T-helper 2 cell (primary cell): ENCODE measurements around the gene CERS6.
"Not testable (repeated sequence)": the region's sequence is repeated elsewhere in the genome, so short reads cannot be mapped to it uniquely, and the experiment has no call there.

Source experiments
- DNase-seq, 5 experiments: peaks; one replicate each; pipeline versions ENCODE4 v3.0.0 to v3.0.0-alpha.2; 2012 to 2022

Gene CERS6

GRCh38 chr2:168742258-168742932 lies 286.3 kb downstream of the CERS6 start:
- DNase-seq: no peak

DNA sequence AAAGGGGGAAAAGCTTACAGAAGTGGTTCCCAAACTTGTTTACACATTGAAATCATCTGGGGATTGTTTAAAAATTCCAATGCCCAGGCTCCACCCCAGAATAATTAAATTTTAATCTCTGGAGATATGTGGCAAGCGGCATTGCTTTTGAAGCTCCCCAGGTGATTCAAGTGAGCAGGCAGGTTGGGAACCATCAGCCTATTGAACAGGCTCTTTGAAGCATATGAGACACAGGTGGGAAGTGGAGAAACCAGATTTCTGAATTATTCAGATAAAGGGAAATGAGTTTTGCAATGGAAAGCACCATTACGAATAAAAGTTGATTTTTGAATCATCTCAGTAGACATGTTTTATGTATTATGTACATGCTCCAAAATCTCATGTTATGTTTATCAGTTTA lies 288.8 kb downstream of the CERS6 start:
- no peak for DNase-seq

- no peak for DNase-seq
Observed at GRCh38 chr2:168748461-168748860, 292.4 kb downstream of the CERS6 start.

DNA sequence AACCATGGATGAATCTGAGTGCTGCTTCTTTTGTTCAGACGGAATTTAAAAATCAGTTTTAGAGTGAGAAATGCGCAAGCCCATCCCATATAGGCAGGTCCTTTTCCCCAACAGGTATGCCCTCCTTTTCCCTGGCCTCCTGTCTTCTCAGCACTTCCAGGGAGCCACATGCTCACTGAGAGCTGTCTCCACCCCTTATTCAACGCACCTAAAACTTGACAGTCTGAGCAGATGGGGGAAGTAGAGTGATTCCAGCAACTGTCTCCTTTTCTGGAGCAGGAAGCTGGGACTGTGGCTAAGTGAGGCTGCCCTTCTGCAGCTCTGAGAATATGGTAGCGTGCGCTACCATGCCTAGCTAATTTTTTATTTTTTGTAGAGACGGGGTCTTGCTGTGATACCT lies 293.2 kb downstream of the CERS6 start:
- no peak for DNase-seq

DNA sequence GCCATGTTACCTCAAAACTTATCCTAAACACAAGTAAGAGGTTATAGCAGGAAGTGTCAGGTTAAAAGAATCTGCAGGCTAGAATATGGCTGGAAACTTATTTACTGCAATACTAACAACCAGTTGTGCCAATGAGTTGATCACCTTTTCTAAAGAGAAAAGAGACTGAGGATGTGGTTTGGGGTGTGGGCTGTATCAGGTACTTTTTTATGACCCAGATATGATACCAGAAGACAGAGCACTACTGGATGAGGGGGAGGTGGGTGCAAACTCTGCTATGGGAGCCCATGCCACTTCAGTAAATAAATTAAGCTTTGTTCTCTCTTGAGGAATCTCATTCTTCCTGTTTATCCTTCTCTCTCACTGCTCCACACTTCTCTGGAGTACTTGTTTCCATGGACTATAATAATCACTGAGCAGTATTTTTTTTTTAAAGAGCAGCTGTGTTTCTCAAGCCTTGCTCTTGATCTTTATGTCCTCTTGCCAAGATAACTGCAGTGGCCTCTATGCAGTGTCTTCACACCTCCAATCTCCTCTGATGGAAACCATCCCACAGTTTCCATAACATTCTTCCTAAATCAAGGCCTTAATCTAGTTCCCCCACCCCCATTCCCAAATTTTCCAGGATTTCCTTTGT lies 295.1 kb downstream of the CERS6 start:
- peak in 2 of 5 experiments; percentile 66 to 81 for DNase-seq

DNA sequence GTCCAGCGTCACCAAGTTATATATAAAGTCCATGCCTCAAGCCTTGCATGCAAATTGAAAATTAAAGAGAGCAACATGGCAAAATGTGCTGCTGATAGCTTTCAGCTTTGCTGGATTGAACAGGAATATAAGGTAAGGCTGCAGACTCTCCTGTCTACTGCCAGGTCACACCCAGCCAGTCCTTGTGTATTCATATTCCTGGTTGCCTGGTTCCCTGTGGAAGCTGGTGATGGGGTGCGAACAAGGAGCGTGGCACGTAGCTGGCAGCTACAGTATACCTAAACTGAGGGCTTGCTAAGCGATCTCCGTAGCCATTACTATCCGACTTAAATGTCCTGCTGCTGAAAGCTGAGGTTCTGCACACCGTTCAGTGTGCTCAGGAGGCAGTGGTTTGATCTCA lies 296.3 kb downstream of the CERS6 start:
- no peak for DNase-seq

GRCh38 chr2:168753765-168754329 lies 297.8 kb downstream of the CERS6 start:
- DNase-seq: no peak

DNA sequence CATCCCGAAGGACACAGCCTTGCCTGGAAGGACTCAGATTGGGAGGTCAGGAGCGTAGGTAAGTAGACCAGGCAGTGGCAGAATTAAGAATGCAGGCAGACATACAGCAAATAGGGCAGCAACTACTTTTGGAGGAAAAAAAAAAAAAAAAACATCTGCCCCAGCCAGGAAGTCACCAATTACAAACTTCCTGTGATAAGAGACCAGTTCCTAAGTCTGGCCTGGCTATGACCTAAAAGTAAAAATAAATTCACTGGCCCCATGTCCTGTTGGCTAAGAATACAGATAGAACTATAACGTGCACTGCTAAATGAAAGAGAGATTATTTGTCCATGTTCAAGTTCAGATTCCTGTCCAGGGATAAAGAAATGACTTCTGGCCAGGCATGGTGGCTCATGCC lies 301.2 kb downstream of the CERS6 start:
- DNase-seq: peak in 1 of 5 experiments; percentile 8

GRCh38 chr2:168758970-168759820 lies 303.1 kb downstream of the CERS6 start:
- DNase-seq: peak in 2 of 5 experiments; percentile 23 to 61

DNA sequence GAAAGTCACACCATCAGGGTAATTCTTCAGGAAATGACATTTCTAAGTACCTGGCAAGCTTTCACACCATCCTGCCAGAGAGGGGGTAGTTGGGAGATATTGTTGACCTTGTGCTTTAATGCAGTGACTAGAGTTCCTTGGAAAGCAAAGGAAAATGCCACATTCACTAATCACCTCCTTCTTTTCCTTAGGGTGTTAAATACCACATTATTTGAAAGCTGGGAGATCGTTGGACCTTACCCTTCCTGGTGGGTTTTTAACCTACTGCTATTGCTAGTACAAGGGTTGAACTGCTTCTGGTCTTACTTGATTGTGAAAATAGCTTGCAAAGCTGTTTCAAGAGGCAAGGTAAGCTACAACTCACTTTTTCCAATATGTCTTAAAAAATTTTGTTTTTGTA lies 309.3 kb downstream of the CERS6 start:
- no peak for DNase-seq

GRCh38 chr2:168766600-168766999 lies 310.5 kb downstream of the CERS6 start:
- DNase-seq: no peak

- DNase-seq: no peak
Observed at GRCh38 chr2:168767258-168767657, 311.2 kb downstream of the CERS6 start.

GRCh38 chr2:168768357-168768756 lies 312.3 kb downstream of the CERS6 start:
- DNase-seq: not testable (repeated sequence)

DNA sequence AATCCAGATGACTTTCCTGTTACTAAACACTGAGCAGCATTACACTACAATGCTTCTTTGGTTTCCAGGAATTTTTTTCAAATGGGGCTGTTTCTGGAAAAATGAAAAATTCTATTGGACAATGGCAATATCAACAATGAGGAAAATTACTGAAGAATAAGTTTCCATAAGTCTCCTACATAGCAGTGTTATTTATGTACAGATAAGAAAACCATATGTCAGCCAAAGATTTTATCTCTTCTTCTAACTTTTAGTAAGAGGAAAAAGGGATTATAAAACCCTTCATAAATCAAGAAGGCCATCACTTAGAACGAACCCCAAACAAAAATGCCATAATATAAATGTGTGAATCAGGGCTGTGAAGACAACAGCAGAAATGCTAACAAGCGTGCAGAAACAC lies 314.7 kb downstream of the CERS6 start:
- DNase-seq: no peak

DNA sequence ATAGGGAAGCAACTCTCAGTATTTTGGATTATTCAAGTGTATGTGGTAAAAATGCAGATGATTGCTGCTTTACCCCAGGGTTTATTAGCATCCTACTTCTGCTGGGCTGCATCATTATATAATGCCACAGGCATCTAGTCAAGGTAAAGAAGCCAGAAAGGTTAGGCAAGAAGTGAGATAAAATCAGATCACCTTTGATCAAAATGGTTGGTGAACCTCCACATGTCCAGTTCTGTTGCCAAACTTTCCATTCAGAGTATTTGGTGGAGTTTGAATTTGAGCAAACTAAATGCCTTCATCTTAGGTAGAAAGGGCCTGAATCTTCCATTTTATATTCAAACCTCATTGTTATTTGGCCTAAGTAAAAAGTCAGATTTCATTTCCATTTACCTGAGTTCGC lies 316.6 kb downstream of the CERS6 start:
- DNase-seq: no peak

- no peak for DNase-seq
Observed at GRCh38 chr2:168773128-168773527, 317.1 kb downstream of the CERS6 start.

- peak in 1 of 5 experiments; percentile 55 for DNase-seq
Observed at GRCh38 chr2:168773719-168774521, 317.8 kb downstream of the CERS6 start.

GRCh38 chr2:168775837-168776236 lies 319.8 kb downstream of the CERS6 start:
- no peak for DNase-seq

DNA sequence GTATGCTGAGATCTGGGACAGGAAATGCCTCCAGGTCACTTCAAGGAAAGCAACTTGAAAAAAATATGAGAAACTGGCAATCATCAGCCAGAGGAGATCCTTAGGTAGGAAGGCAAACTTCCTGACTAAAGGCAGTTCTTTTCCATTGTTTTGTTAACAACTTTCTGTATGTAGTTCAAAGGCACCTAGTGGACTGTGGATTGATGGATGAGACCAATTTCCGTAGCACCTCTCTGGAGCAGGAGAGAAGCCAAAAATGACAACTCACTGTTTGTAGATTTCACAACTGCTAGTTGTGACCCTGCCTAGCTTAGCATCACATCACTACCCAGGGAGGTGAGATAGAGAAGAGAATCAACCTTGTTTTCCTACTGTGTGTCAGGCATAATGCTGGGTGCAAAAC lies 324.6 kb downstream of the CERS6 start:
- no peak for DNase-seq

GRCh38 chr2:168781191-168781817 lies 325.2 kb downstream of the CERS6 start:
- DNase-seq: no peak

DNA sequence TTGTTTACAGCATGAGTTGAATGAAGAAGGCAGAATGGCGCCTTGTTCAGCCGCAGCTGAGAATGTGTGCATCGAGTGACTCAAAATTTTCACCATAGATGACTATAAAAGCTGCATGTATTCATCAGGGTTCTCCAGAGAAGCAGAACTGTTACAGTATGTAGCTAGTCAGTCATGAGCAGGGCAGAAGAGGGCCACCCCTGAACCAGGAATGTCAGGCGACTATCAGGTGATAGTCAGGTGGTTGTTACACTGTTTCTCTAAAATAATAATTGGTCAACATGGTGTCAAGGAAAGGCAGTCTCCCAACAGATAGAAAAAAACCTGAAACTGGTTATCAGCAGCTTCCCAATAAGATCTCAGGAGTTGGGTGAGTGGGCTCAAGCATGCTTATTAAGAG lies 326.2 kb downstream of the CERS6 start:
- no peak for DNase-seq

DNA sequence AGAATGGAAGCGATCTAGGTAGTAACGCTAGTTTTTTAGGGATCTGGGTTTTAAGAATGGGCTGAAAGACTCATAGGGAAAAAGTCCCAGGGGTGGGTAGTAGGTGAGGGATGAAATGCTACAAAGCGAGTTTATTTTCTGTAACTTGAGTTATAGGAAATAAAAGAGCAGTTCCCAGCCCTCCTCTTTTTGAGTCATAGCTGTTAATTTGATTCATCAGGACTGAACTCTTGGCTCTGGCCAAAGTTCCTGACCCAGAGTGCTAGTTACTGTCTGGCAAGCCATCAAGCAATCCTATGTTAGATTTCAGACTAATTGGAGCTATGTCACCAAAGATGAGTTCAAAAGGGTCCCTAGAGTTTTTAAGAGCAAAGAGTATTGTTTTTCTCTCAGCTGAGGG lies 328.9 kb downstream of the CERS6 start:
- no peak for DNase-seq
